H9 (cell line): ENCODE results near the gene MAPK8IP2. TPM values are rescaled to one million over a fixed set of nuclear protein-coding genes. Genes with fewer than 3 reads are reported as not detected.
"Not testable (repeated sequence)": the region's sequence is repeated elsewhere in the genome, so short reads cannot be mapped to it uniquely, and the experiment has no call there.

ENCODE experiments used
- DNase-seq: peaks from one replicate; pipeline ENCODE4 v3.0.0-alpha.2; 2017
- H2AFZ ChIP-seq: one replicate; pipeline ENCODE4 v1.6.1; 2013; ENCODE audit warnings: mild to moderate bottlenecking, low read length, control low read depth, moderate library complexity
- H2AK5ac ChIP-seq: 2 replicates; pipeline ENCODE4 v1.6.1; 2013; ENCODE audit warnings: low read length, control low read depth, mixed read lengths; ENCODE audit not compliant: insufficient read length
- H2BK120ac ChIP-seq: one replicate; pipeline ENCODE4 v1.6.1; 2013; ENCODE audit warnings: low read depth, mild to moderate bottlenecking, low read length, control low read depth, inconsistent platforms; ENCODE audit not compliant: poor library complexity, severe bottlenecking
- H2BK12ac ChIP-seq: 2 replicates; pipeline ENCODE4 v1.6.1; 2013; ENCODE audit warnings: low read length, control low read depth, mixed read lengths, low read depth; ENCODE audit not compliant: insufficient read length
- H2BK15ac ChIP-seq: 2 replicates; pipeline ENCODE4 v1.6.1; 2013; ENCODE audit warnings: low read depth, low read length, control low read depth
- H2BK20ac ChIP-seq: one replicate; pipeline ENCODE4 v1.6.1; 2013; ENCODE audit warnings: low read depth, mild to moderate bottlenecking, low read length, control low read depth, inconsistent platforms; ENCODE audit not compliant: poor library complexity, severe bottlenecking
- H2BK5ac ChIP-seq: 2 replicates; pipeline ENCODE4 v1.6.1; 2013; ENCODE audit warnings: low read length, control low read depth, mixed read lengths; ENCODE audit not compliant: insufficient read length
- H3K14ac ChIP-seq: 2 replicates; pipeline ENCODE4 v1.6.1; 2013; ENCODE audit warnings: low read length, control low read depth; ENCODE audit not compliant: insufficient read depth
- H3K18ac ChIP-seq: 2 replicates; pipeline ENCODE4 v1.6.1; 2013; ENCODE audit warnings: low read depth, mild to moderate bottlenecking, mixed read lengths, low read length, control low read depth; ENCODE audit not compliant: insufficient read length
- H3K23ac ChIP-seq: 2 replicates; pipeline ENCODE4 v1.6.1; 2013; ENCODE audit warnings: low read length, control low read depth, mixed read lengths, low read depth; ENCODE audit not compliant: insufficient read length
- H3K23me2 ChIP-seq: 2 replicates; pipeline ENCODE4 v1.6.1; 2013; ENCODE audit warnings: low read depth, mild to moderate bottlenecking, mixed read lengths, low read length, control low read depth; ENCODE audit not compliant: insufficient read length, poor library complexity, severe bottlenecking
- H3K27ac ChIP-seq: 2 replicates; pipeline ENCODE4 v1.5.1; 2013; ENCODE audit warnings: low read length, control low read depth, mixed read lengths, low read depth; ENCODE audit not compliant: insufficient read length
- H3K27me3 ChIP-seq: 2 replicates; pipeline ENCODE4 v1.6.1; 2013; ENCODE audit warnings: low read length, control low read depth, inconsistent platforms; ENCODE audit not compliant: insufficient read depth
- H3K4ac ChIP-seq: 2 replicates; pipeline ENCODE4 v1.6.1; 2013; ENCODE audit warnings: low read depth, mild to moderate bottlenecking, control low read depth, inconsistent platforms, low read length, moderate library complexity
- H3K4me1 ChIP-seq: 2 replicates; pipeline ENCODE4 v1.6.1; 2013; ENCODE audit warnings: low read length, control low read depth, inconsistent platforms; ENCODE audit not compliant: insufficient read depth
- H3K4me2 ChIP-seq: 2 replicates; pipeline ENCODE4 v1.6.1; 2013; ENCODE audit warnings: low read length, control low read depth, mixed read lengths; ENCODE audit not compliant: insufficient read length, insufficient read depth
- H3K56ac ChIP-seq: 2 replicates; pipeline ENCODE4 v1.6.1; 2013; ENCODE audit warnings: low read depth, mild to moderate bottlenecking, mixed read lengths, low read length, control low read depth; ENCODE audit not compliant: insufficient read length
- H3K79me1 ChIP-seq: 2 replicates; pipeline ENCODE4 v1.6.1; 2013; ENCODE audit warnings: low read depth, mild to moderate bottlenecking, moderate library complexity, low read length, control low read depth, inconsistent platforms; ENCODE audit not compliant: insufficient read depth, poor library complexity, severe bottlenecking
- H3K79me2 ChIP-seq: 2 replicates; pipeline ENCODE4 v1.6.1; 2013; ENCODE audit warnings: low read length, control low read depth, inconsistent platforms; ENCODE audit not compliant: insufficient read depth
- H3K9ac ChIP-seq: 2 replicates; pipeline ENCODE4 v1.6.1; 2013; ENCODE audit warnings: low read length, control low read depth, mixed read lengths; ENCODE audit not compliant: insufficient read length; ENCODE audit errors: extremely low read depth
- H3K9me3 ChIP-seq: one replicate; pipeline ENCODE4 v1.6.1; 2013; ENCODE audit warnings: low read depth, low read length, inconsistent platforms; ENCODE audit not compliant: control insufficient read depth
- H3T11ph ChIP-seq: one replicate; pipeline ENCODE4 v1.6.1; 2013; ENCODE audit warnings: mild to moderate bottlenecking, low read length, control low read depth, inconsistent platforms
- H4K20me1 ChIP-seq: one replicate; pipeline ENCODE4 v1.6.1; 2013; ENCODE audit not compliant: control insufficient read depth, insufficient read length, insufficient read depth
- H4K5ac ChIP-seq: 2 replicates; pipeline ENCODE4 v1.6.1; 2013; ENCODE audit warnings: low read depth, mild to moderate bottlenecking, mixed read lengths, low read length, control low read depth; ENCODE audit not compliant: insufficient read length
- H4K8ac ChIP-seq: replicated peaks from 2 replicates; pipeline ENCODE4 v1.6.1; 2013; ENCODE audit warnings: low read length, control low read depth, mixed read lengths, low read depth; ENCODE audit not compliant: insufficient read length
- H4K91ac ChIP-seq: 2 replicates; pipeline ENCODE4 v1.6.1; 2013; ENCODE audit warnings: low read depth, mild to moderate bottlenecking, moderate library complexity, mixed read lengths, low read length, control low read depth; ENCODE audit not compliant: insufficient read length
- H3K27ac Mint-ChIP-seq, 3 experiments: 2 replicates in 2 of 3; 3 replicates in 1 of 3; pipeline ENCODE4 v1.8.0; 2020 to 2021; ENCODE audit warnings: mixed read lengths in 3 of 3, mild to moderate bottlenecking in 1 of 3, moderate library complexity in 1 of 3
- H3K27me3 Mint-ChIP-seq: 2 replicates; pipeline ENCODE4 v1.8.0; 2021; ENCODE audit warnings: low read depth, mild to moderate bottlenecking, moderate library complexity, mixed read lengths
- H3K36me3 Mint-ChIP-seq, 3 experiments: 2 replicates in 2 of 3; 3 replicates in 1 of 3; pipeline ENCODE4 v1.8.0; 2020 to 2021; ENCODE audit warnings: low read depth in 3 of 3, mixed read lengths in 3 of 3; ENCODE audit not compliant: insufficient read depth in 1 of 3
- H3K4me1 Mint-ChIP-seq, 2 experiments: 2 replicates each; pipeline ENCODE4 v1.8.0; 2020; ENCODE audit warnings: mixed read lengths in 2 of 2
- H3K4me3 Mint-ChIP-seq, 2 experiments: 2 replicates in 1 of 2; 3 replicates in 1 of 2; pipeline ENCODE4 v1.8.0; 2020 to 2021; ENCODE audit warnings: mild to moderate bottlenecking in 2 of 2, mixed read lengths in 2 of 2, moderate library complexity in 1 of 2
- H3K9me3 Mint-ChIP-seq, 2 experiments: 2 replicates in 1 of 2; 3 replicates in 1 of 2; pipeline ENCODE4 v1.8.0; 2020; ENCODE audit warnings: mild to moderate bottlenecking in 2 of 2, mixed read lengths in 2 of 2, moderate library complexity in 1 of 2
- WGBS: extraction: QIAGEN DNeasy Blood & Tissue Kit; methylation state at CpG from one replicate; pipeline ENCODE4 v1.1.7; 2013; ENCODE audit warnings: missing lambda C conversion rate, low lambda C conversion rate, mixed read lengths; ENCODE audit not compliant: insufficient read length; ENCODE audit errors: extremely low coverage; 5-methylcytosine and 5-hydroxymethylcytosine counted together
- total RNA-seq: library from RNA; stranded (reverse); gene quantifications from 2 replicates; pipeline ENCODE4 v1.2.1, GENCODE V29; 2021

Gene MAPK8IP2
- total RNA-seq, 1 experiment from 2014 or later = 5.7 TPM

- DNase-seq, H3K14ac ChIP-seq, H3K27ac Mint-ChIP-seq, H3K56ac ChIP-seq, H3K36me3 Mint-ChIP-seq, H2AK5ac ChIP-seq, H4K91ac ChIP-seq, H3K79me2 ChIP-seq, H3K9ac ChIP-seq, H3T11ph ChIP-seq, H2BK15ac ChIP-seq, H4K20me1 ChIP-seq, H3K23ac ChIP-seq, H3K9me3 ChIP-seq, H3K4me2 ChIP-seq, H2BK12ac ChIP-seq, H2BK5ac ChIP-seq, H2AFZ ChIP-seq, H2BK120ac ChIP-seq, H3K23me2 ChIP-seq, H3K4me1 ChIP-seq, H4K8ac ChIP-seq, H3K18ac ChIP-seq, H3K27ac ChIP-seq, H3K79me1 ChIP-seq, H3K4me3 Mint-ChIP-seq, H3K4ac ChIP-seq, H2BK20ac ChIP-seq, H4K5ac ChIP-seq: not testable (repeated sequence)
- H3K27me3 Mint-ChIP-seq = peaks cover 10% of the 10 kb centered on the region
- H3K4me1 Mint-ChIP-seq = peaks cover 27 to 29% of the 10 kb centered on the region in 2 experiments
- H3K27me3 ChIP-seq = peaks cover 13% of the 10 kb centered on the region; the same call in 1 of the 2 replicates
- peaks cover 17 to 18% of the 10 kb centered on the region in 2 experiments for H3K9me3 Mint-ChIP-seq
- WGBS = no CpG with 5 or more reads among the region's 3 CpGs
Measured at GRCh38 chr22:50643821-50644101, 43.2 kb downstream of the MAPK8IP2 start.
